K562 (cell line): ENCODE results near the gene IL13. TPM values are rescaled to one million over a fixed set of nuclear protein-coding genes. Genes with fewer than 3 reads are reported as not detected.

Source experiments
- CREB1 ChIP-seq, 2 experiments: sonication (generic) in 1 of 2; formaldehyde crosslinking in 1 of 2; IDR thresholded peaks; 2 replicates each; pipeline versions ENCODE4 v1.6.1 to v1.8.0; 2012 to 2022; ENCODE audit warnings: inconsistent platforms in 1 of 2, mild to moderate bottlenecking in 1 of 2, missing genetic modification reagents in 1 of 2, moderate library complexity in 1 of 2
- EWSR1 ChIP-seq: fragments of 450-650 bp; IDR thresholded peaks from 2 replicates; pipeline ENCODE4 v1.6.1; 2018; ENCODE audit warnings: borderline replicate concordance, mild to moderate bottlenecking, low read depth, moderate library complexity; ENCODE audit not compliant: partially characterized antibody
- FOXK2 ChIP-seq, 2 experiments: fragments of 450-650 bp; IDR thresholded peaks in 1 of 2; conservative IDR thresholded peaks in 1 of 2; 2 replicates each; pipeline ENCODE4 v1.6.1; 2016; ENCODE audit warnings: low read depth in 2 of 2, mild to moderate bottlenecking in 1 of 2
- GABPB2 ChIP-seq: fragments of 250-450 bp; sonication (Bioruptor Pico); conservative IDR thresholded peaks from 2 replicates; pipeline ENCODE4 v1.5.1; 2021; ENCODE audit warnings: mild to moderate bottlenecking
- LARP7 ChIP-seq: fragments of 450-650 bp; IDR thresholded peaks from 2 replicates; pipeline ENCODE4 v1.6.1; 2016
- MYC ChIP-seq, 2 experiments: fragments of 250-450 bp in 1 of 2; sonication (Bioruptor Pico) in 1 of 2; IDR thresholded peaks; 2 replicates each; pipeline versions ENCODE4 v1.5.1 to v1.6.1; 2012 to 2021; ENCODE audit warnings: low read depth in 2 of 2, borderline replicate concordance in 1 of 2, improper control_type of control experiment in 1 of 2, low read length in 1 of 2, mild to moderate bottlenecking in 1 of 2, moderate library complexity in 1 of 2
- NFATC3 ChIP-seq: fragments of 450-650 bp; IDR thresholded peaks from 2 replicates; pipeline ENCODE4 v1.6.1; 2017; ENCODE audit warnings: mild to moderate bottlenecking
- PBX2 ChIP-seq, 2 experiments: IDR thresholded peaks in 1 of 2; conservative IDR thresholded peaks in 1 of 2; 2 replicates each; pipeline ENCODE4 v1.6.1; 2016; ENCODE audit warnings: low read depth in 2 of 2, mild to moderate bottlenecking in 1 of 2, missing compliant biosample characterization in 1 of 2, missing genetic modification characterization in 1 of 2, moderate library complexity in 1 of 2
- PHB ChIP-seq: fragments of 250-450 bp; sonication (Bioruptor Pico); IDR thresholded peaks from 2 replicates; pipeline ENCODE4 v1.5.0; 2021
- RBM34 ChIP-seq: fragments of 200-400 bp; formaldehyde crosslinking; IDR thresholded peaks from 2 replicates; pipeline ENCODE4 v1.6.1; 2018; ENCODE audit warnings: low read length, borderline replicate concordance; ENCODE audit not compliant: insufficient read depth
- TCF7 ChIP-seq: sonication (generic); IDR thresholded peaks from 2 replicates; pipeline ENCODE4 v1.6.1; 2016; ENCODE audit warnings: antibody characterized with exemption, borderline replicate concordance
- ZBTB17 ChIP-seq: fragments of 450-650 bp; formaldehyde crosslinking; IDR thresholded peaks from 2 replicates; pipeline ENCODE4 v1.4.0; 2020; ENCODE audit warnings: mild to moderate bottlenecking
- ZKSCAN3 ChIP-seq: fragments of 250-450 bp; sonication (Bioruptor Pico); IDR thresholded peaks from 2 replicates; pipeline ENCODE4 v1.4.0; 2020
- ZNF24 ChIP-seq: fragments of 450-650 bp; IDR thresholded peaks from 2 replicates; pipeline ENCODE4 v1.6.1; 2016
- ZNF589 ChIP-seq: fragments of 200-800 bp; sonication (Bioruptor generic); IDR thresholded peaks from 2 replicates; pipeline ENCODE4 v1.6.1; 2016; ENCODE audit warnings: low read depth, missing genetic modification characterization, missing compliant biosample characterization
- ZNF778 ChIP-seq: fragments of 450-650 bp; formaldehyde crosslinking; IDR thresholded peaks from 2 replicates; pipeline ENCODE4 v1.4.0; 2020; ENCODE audit warnings: mild to moderate bottlenecking, moderate library complexity
- polyA plus RNA-seq, 8 experiments: library from polyadenylated mRNA; depleted of rRNA in 4 of 8; stranded (reverse) in 5 of 8; unstranded in 3 of 8; fragments of >200 nt; fragmentation: Nextera tagmentation in 2 of 8; fragmentation: Illumina TruSeq in 1 of 8; extraction: Ambion mirVana in 2 of 8; extraction: Trizol in 1 of 8; gene quantifications; 2 replicates each; pipeline versions ENCODE4 v1.2.1 to v1.2.3, GENCODE V29; 2011 to 2014; ENCODE audit warnings: inconsistent platforms in 1 of 8, missing spikeins in 1 of 8
- total RNA-seq, 7 experiments: library from RNA; depleted of rRNA in 6 of 7; stranded (reverse); fragments of >200 nt in 6 of 7; fragmentation: Illumina TruSeq in 2 of 7; extraction: Trizol in 2 of 7; gene quantifications; 2 replicates each; pipeline versions ENCODE4 v1.2.1 to v1.2.3, GENCODE V29; 2011 to 2021; ENCODE audit warnings: low replicate concordance in 1 of 7
- TF ChIP-seq, protein P1 (sequence below): fragments of 250-450 bp; sonication (Bioruptor Pico); IDR thresholded peaks from 2 replicates; pipeline ENCODE4 v1.9.0; 2021; ENCODE audit warnings: mild to moderate bottlenecking
- TF ChIP-seq, protein P2 (sequence below): fragments of 450-650 bp; IDR thresholded peaks from 2 replicates; pipeline ENCODE4 v1.7.0; 2016; ENCODE audit warnings: borderline replicate concordance
- TF ChIP-seq, protein P3 (sequence below): fragments of 450-650 bp; formaldehyde crosslinking; IDR thresholded peaks from 2 replicates; pipeline ENCODE4 v1.4.0; 2020; ENCODE audit warnings: mild to moderate bottlenecking, moderate library complexity

IL13 gene
- total and polyA plus RNA-seq, 9 of the 15 experiments (the other 6 are each of a cell fraction or from before 2014, with no cell fraction given), result not detected

GRCh38 chr5:132662925-132663770 is 5.2 kb downstream of the IL13 start (continued):
- TF ChIP-seq PBX2 (CRISPR knock-in tag; IDR thresholded peaks at IDR 0.05; ENCODE audit: low read depth), result 0 out of 2 replicates have a peak, but pooled peaks have one; percentile 33
- peak; percentile 43; the same call in 1 of the 2 replicates for TF ChIP-seq PBX2 (tag; conservative IDR thresholded peaks at IDR 0.05; ENCODE audit: low read depth)
- TF ChIP-seq EWSR1, result no peak
- TF ChIP-seq ZNF24, result no peak
- TF ChIP-seq FOXK2 (conservative IDR thresholded peaks at IDR 0.05 in 1 of 2, IDR thresholded peaks at IDR 0.05 in 1 of 2; ENCODE audit: low read depth in 2 of 2), result peak; percentile 93 to 96
- peak; percentile 79 for TF ChIP-seq ZBTB17 (CRISPR knock-in tag)
- TF ChIP-seq, protein P1, sequence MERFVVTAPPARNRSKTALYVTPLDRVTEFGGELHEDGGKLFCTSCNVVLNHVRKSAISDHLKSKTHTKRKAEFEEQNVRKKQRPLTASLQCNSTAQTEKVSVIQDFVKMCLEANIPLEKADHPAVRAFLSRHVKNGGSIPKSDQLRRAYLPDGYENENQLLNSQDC (CRISPR knock-in tag), result no peak
- TF ChIP-seq MYC (IDR thresholded peaks at IDR 0.05; ENCODE audit: low read depth, low read length), result 0 out of 2 replicates have a peak, but pooled peaks have one; percentile 30
- TF ChIP-seq MYC (CRISPR knock-in tag; IDR thresholded peaks at IDR 0.05; ENCODE audit: borderline replicate concordance, low read depth), result no peak; the same call in 1 of the 2 replicates
- TF ChIP-seq GABPB2 (CRISPR knock-in tag), result no peak
- TF ChIP-seq TCF7, result no peak
- no peak for TF ChIP-seq NFATC3
- TF ChIP-seq, protein P2, sequence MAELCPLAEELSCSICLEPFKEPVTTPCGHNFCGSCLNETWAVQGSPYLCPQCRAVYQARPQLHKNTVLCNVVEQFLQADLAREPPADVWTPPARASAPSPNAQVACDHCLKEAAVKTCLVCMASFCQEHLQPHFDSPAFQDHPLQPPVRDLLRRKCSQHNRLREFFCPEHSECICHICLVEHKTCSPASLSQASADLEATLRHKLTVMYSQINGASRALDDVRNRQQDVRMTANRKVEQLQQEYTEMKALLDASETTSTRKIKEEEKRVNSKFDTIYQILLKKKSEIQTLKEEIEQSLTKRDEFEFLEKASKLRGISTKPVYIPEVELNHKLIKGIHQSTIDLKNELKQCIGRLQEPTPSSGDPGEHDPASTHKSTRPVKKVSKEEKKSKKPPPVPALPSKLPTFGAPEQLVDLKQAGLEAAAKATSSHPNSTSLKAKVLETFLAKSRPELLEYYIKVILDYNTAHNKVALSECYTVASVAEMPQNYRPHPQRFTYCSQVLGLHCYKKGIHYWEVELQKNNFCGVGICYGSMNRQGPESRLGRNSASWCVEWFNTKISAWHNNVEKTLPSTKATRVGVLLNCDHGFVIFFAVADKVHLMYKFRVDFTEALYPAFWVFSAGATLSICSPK, result no peak
- TF ChIP-seq, protein P3, sequence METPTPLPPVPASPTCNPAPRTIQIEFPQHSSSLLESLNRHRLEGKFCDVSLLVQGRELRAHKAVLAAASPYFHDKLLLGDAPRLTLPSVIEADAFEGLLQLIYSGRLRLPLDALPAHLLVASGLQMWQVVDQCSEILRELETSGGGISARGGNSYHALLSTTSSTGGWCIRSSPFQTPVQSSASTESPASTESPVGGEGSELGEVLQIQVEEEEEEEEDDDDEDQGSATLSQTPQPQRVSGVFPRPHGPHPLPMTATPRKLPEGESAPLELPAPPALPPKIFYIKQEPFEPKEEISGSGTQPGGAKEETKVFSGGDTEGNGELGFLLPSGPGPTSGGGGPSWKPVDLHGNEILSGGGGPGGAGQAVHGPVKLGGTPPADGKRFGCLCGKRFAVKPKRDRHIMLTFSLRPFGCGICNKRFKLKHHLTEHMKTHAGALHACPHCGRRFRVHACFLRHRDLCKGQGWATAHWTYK, result peak; percentile 65; the same call in 1 of the 2 replicates
- no peak for TF ChIP-seq ZKSCAN3 (CRISPR knock-in tag)
- TF ChIP-seq PHB, result 0 out of 2 replicates have a peak, but pooled peaks have one; percentile 19
- no peak for TF ChIP-seq ZNF589
- TF ChIP-seq CREB1 (IDR thresholded peaks at IDR 0.05), result no peak
- TF ChIP-seq CREB1 (CRISPR knock-in tag; IDR thresholded peaks at IDR 0.05), result no peak
- no peak for TF ChIP-seq LARP7
- no peak for TF ChIP-seq RBM34
- TF ChIP-seq ZNF778 (CRISPR knock-in tag), result no peak
